Ovary (tissue), 3 donors: Measurements from ENCODE around the gene RERG.

Experiments used
- EP300 ChIP-seq: sonication (generic); formaldehyde crosslinking; IDR thresholded peaks from one replicate; pipeline ENCODE4 v1.6.1; 2017; ENCODE audit warnings: antibody characterized with exemption
- POLR2A ChIP-seq: fragments of 450-650 bp; IDR thresholded peaks from one replicate; pipeline ENCODE4 v1.6.1; 2017; ENCODE audit warnings: antibody characterized with exemption, mild to moderate bottlenecking, moderate library complexity
- TF ChIP-seq, protein P1 (sequence below), 3 donors: fragments of 450-650 bp in 2 of 3; fragments of 200-600 bp in 1 of 3; IDR thresholded peaks; one replicate each; pipeline versions ENCODE4 v1.5.1 to v1.8.0; 2016 to 2022; ENCODE audit warnings: antibody characterized with exemption in 3 of 3, mild to moderate bottlenecking in 1 of 3
- donor health status: DM: no; HTN: no; CAD: no.

DNA sequence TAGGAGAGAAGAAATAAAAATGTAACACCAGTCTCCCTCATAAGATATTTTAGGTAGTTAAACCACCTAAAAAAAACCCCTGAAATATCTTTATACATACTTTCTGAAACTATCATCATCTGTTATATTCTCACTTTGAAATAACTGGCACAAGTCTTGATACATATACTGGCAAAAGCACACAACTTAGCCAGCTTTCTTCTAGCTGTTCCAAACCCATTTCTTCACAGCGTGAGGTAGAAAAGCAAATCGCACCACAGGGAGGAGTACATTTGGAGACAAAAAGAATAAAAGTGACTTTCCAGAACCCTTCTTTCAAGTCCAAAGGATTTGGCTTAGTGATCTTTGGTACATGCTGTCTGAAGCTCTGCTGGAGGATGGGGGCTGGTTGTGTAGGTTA, 78.5 kb downstream of the RERG start:
- TF ChIP-seq, protein P1, sequence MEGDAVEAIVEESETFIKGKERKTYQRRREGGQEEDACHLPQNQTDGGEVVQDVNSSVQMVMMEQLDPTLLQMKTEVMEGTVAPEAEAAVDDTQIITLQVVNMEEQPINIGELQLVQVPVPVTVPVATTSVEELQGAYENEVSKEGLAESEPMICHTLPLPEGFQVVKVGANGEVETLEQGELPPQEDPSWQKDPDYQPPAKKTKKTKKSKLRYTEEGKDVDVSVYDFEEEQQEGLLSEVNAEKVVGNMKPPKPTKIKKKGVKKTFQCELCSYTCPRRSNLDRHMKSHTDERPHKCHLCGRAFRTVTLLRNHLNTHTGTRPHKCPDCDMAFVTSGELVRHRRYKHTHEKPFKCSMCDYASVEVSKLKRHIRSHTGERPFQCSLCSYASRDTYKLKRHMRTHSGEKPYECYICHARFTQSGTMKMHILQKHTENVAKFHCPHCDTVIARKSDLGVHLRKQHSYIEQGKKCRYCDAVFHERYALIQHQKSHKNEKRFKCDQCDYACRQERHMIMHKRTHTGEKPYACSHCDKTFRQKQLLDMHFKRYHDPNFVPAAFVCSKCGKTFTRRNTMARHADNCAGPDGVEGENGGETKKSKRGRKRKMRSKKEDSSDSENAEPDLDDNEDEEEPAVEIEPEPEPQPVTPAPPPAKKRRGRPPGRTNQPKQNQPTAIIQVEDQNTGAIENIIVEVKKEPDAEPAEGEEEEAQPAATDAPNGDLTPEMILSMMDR (IDR thresholded peaks at IDR 0.05) = no peak
- no peak for TF ChIP-seq EP300
- no peak for TF ChIP-seq POLR2A
